Activated CD8-positive, alpha-beta T cell treated with anti-CD3 and anti-CD28 coated beads, Interleukin-2, amount 10 ng/mL, durations not matched to agents 7 days and 5 days (primary cell): ENCODE measurements around the gene FANCB. TPM values are rescaled to one million over a fixed set of nuclear protein-coding genes. Genes with fewer than 3 reads are reported as not detected.
A peak's percentile ranks its signal among the peaks of the same experiment; 100 is the strongest.

Experiments
- ATAC-seq: fragments of 150-1000 bp; cut with Tn5 transposase; one replicate; pipeline ENCODE4 v1.10.0; 2021; ENCODE audit warnings: moderate library complexity
- CTCF ChIA-PET: fragments of 350-600 bp; sonication (Branson Sonifier 250); formaldehyde crosslinking; loops from one replicate; lab custom pipeline; 2021; ENCODE audit warnings: antibody characterized with exemption; lab: Charles Lee
- POLR2A ChIA-PET: fragments of 350-600 bp; sonication (Branson Sonifier 250); formaldehyde crosslinking; loops from one replicate; lab custom pipeline; 2021; ENCODE audit warnings: antibody characterized with exemption; lab: Charles Lee
- DNase-seq: peaks from one replicate; pipeline ENCODE4 v3.0.0-alpha.2; 2020
- H3K27ac Mint-ChIP-seq: one replicate; pipeline ENCODE4 v1.8.0; 2021; ENCODE audit warnings: mild to moderate bottlenecking, mixed read lengths
- H3K27me3 Mint-ChIP-seq: one replicate; pipeline ENCODE4 v1.8.0; 2021; ENCODE audit warnings: low read depth, mixed read lengths
- H3K36me3 Mint-ChIP-seq: one replicate; pipeline ENCODE4 v1.8.0; 2021; ENCODE audit warnings: low read depth, mixed read lengths
- H3K4me1 Mint-ChIP-seq: one replicate; pipeline ENCODE4 v1.8.0; 2021; ENCODE audit warnings: low read depth, mixed read lengths
- H3K4me3 Mint-ChIP-seq: one replicate; pipeline ENCODE4 v1.8.0; 2021; ENCODE audit warnings: mild to moderate bottlenecking, mixed read lengths
- H3K9me3 Mint-ChIP-seq: one replicate; pipeline ENCODE4 v1.8.0; 2022; ENCODE audit warnings: mixed read lengths; ENCODE audit not compliant: insufficient read depth
- total RNA-seq, 2 experiments: library from RNA; stranded (reverse); gene quantifications; one replicate each; pipeline ENCODE4 v1.2.3, GENCODE V29; 2021

The FANCB gene
- total RNA-seq, 2 experiments from 2014 or later: 12.8 to 14.6 TPM

DNA sequence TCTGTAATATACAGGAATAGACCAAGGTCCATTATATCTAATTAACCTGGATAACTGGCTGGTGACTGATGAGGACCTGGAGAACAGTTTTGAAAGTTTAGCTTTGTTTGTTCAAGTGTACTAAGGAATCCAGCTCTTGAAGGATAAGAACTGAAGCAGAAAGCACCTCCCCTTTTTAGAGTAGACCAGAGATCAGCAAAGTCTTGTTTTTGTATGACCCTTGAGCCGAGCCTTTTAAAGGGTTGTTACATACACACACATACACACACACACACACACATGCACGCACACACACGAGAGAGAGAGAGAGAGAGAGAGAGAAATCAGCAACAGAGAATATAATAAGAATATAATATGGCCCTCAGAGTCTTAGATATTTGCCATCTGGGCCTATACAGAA is 13.4 kb upstream of the FANCB start:
- H3K27me3 Mint-ChIP-seq: no peaks in the 10 kb centered on the region
- CTCF ChIA-PET: interaction anchor here (0.7 kb wide), 1 partner anchor 10 kb away, joined by 3 read pairs; no protein-coding TSS in a partner anchor

DNA sequence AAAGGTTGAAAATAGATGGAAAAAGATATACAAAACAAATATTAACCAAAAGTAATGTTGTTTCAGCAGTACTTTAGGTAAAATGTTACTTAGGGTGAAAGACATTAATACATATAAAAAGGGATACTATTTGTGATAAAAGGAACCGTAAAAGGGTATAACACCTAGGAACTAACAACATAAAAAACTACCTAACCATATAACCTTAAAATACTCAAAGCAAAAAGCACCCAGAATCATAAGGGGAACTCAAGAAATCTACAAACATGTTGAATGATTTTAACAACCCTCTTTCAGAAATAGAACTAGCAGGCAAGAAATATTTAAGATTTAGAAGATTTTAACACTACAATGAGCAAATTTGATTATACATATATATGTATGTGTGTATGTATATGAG is 11.8 kb upstream of the FANCB start:
- H3K27ac Mint-ChIP-seq: no peak overlapping the region
- CTCF ChIA-PET: no interaction called here

More for the DNA sequence above, 13.4 kb upstream of the FANCB start:
- Mint-ChIP-seq H3K36me3 (peaks cover 5% of the 10 kb centered on the region), H3K4me3 (no peak overlapping the region), H3K4me1 (no peaks in the 10 kb centered on the region), H3K27ac (no peak overlapping the region), H3K9me3 (no peaks in the 10 kb centered on the region)
- POLR2A ChIA-PET: interaction anchor here (0.7 kb wide), 1 partner anchor 26 kb away, joined by 3 read pairs; no protein-coding TSS in a partner anchor
- no peak for ATAC-seq
- no peak for DNase-seq

DNA sequence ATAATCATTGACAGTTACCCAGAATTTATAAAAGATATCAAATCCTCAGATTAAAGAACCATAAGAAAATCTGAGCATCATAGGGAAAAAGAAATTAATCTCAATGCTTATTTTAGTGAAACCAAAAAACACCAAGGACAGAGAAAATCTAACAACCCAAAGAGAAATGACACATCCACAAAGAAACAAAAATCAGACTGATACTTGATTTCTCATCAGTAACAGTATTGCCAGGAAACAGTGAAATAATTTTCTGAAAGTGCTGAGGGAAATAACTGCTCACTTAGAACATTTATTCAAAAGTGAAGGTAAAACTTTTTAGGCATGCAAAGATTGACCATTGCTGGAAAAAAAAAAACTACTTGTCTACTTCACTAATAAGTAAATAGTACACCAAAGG is 11.0 kb upstream of the FANCB start:
- peaks cover 5% of the 10 kb centered on the region for H3K36me3 Mint-ChIP-seq
- ChIA-PET POLR2A (no interaction called here), CTCF (no interaction called here)
- H3K9me3 Mint-ChIP-seq: no peaks in the 10 kb centered on the region
- no peak overlapping the region for H3K4me3 Mint-ChIP-seq
- H3K4me1 Mint-ChIP-seq: no peaks in the 10 kb centered on the region
- H3K27me3 Mint-ChIP-seq: no peaks in the 10 kb centered on the region
- ATAC-seq (no peak), DNase-seq (no peak)
- H3K27ac Mint-ChIP-seq: no peak overlapping the region

More for the DNA sequence above, 11.8 kb upstream of the FANCB start:
- POLR2A ChIA-PET: no interaction called here
- DNase-seq: no peak
- Mint-ChIP-seq H3K27me3 (no peaks in the 10 kb centered on the region), H3K36me3 (peaks cover 5% of the 10 kb centered on the region), H3K4me3 (no peak overlapping the region), H3K9me3 (no peaks in the 10 kb centered on the region), H3K4me1 (no peaks in the 10 kb centered on the region)
- ATAC-seq: no peak

DNA sequence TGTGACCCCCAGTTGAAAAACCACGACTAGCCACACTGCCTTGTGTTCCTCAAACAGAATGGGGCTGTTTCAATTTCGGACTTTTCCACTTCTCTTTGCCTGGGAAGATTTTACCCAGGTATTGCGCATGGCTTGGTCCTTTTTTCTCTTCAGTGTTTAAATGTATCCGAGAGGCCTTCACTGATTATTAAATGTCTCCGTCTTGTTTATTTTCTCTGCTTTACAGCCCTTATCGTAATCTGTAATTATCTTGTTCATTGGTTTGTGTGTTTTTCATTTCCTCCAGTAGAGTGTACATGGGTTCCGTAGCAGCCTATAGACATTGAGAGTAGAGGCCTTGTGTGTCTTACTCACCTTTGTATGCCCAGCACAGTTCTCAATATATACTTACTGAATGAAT is 2.8 kb upstream of the FANCB start:
- H3K9me3 Mint-ChIP-seq: no peaks in the 10 kb centered on the region
- H3K4me1 Mint-ChIP-seq: peaks cover 23% of the 10 kb centered on the region
- peaks cover 13% of the 10 kb centered on the region for H3K36me3 Mint-ChIP-seq
- ATAC-seq: no peak
- no peak overlapping the region for H3K27ac Mint-ChIP-seq
- POLR2A ChIA-PET: no interaction called here
- H3K4me3 Mint-ChIP-seq: no peak overlapping the region
- H3K27me3 Mint-ChIP-seq: no peaks in the 10 kb centered on the region
- DNase-seq: no peak
- CTCF ChIA-PET: no interaction called here

DNA sequence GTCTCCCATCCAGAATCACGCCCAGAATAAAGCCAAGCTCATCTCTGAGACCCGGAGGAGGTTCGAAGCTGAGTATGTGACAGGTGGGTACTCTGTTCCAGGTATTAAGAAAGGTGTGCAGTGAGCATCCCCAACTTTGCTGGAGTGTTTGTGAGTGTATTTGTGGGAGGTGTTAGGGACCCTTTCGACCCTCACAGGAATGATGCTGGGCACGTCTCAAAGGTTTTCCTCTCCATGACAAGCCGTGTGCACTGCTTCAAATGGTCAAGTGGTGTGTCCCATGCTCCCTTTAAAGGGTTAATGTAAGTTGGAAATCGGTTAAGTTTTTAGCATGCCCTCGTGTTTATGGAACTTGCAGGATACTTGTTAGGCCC is 794 bp upstream of the FANCB start:
- H3K27ac Mint-ChIP-seq: peak overlapping the region; percentile 90
- ATAC-seq (no peak), DNase-seq (no peak)
- peaks cover 28% of the 10 kb centered on the region for H3K4me1 Mint-ChIP-seq
- H3K27me3 Mint-ChIP-seq: no peaks in the 10 kb centered on the region
- CTCF ChIA-PET: no interaction called here
- H3K9me3 Mint-ChIP-seq: no peaks in the 10 kb centered on the region
- H3K4me3 Mint-ChIP-seq: peak overlapping the region; percentile 83
- POLR2A ChIA-PET: interaction anchor here (1.0 kb wide), 1 partner anchor 22 kb away, joined by 3 read pairs; no protein-coding TSS in a partner anchor
- peaks cover 17% of the 10 kb centered on the region for H3K36me3 Mint-ChIP-seq

DNA sequence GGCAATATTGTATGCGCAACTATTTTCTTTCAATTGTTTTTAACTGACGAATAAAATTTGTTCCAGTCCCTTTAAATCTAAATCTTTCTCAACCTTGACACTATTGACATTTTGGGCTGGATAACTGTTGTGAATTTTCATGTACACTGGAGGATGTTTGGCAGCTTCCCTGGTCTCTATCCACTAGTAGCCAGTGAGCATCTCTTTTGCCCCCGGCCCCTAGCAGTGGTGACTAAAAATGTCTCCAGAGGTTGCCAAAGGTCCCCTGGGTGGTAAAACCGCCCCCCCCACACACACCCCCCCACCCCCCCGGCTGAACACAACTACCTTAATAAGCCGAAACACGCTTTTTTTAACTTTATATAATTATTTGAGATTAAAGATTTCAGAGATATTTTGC is 514 bp downstream of the FANCB start:
- Mint-ChIP-seq H3K27me3 (no peaks in the 10 kb centered on the region), H3K4me3 (peak overlapping the region; percentile 83), H3K27ac (peak overlapping the region; percentile 46), H3K36me3 (peaks cover 26% of the 10 kb centered on the region), H3K9me3 (no peaks in the 10 kb centered on the region), H3K4me1 (peaks cover 29% of the 10 kb centered on the region)
- DNase-seq (peak; percentile 20), ATAC-seq (no peak)
- POLR2A ChIA-PET: interaction anchor here (1.0 kb wide), 1 partner anchor 20 kb away, joined by 3 read pairs; no protein-coding TSS in a partner anchor
- CTCF ChIA-PET: no interaction called here

DNA sequence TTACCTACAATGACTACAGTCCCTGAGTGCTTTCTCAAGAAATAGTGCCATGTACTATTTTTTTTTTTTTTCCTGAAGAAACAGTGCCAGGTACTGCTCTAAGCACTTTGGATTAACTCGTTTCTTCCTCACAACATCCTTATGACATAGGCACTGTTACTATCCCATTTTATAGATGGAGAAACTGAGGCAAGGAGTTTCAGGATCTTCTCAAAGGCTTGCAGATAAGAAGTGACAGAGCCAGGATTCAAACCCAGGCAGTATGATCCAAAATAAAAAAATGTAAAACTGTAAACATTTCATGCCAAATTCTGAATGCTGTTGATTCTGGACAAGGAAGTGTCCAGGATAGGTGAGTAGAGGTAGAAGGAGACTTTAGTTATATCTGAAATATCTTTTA is 1.1 kb downstream of the FANCB start:
- ChIA-PET POLR2A (no interaction called here), CTCF (no interaction called here)
- Mint-ChIP-seq H3K27me3 (no peaks in the 10 kb centered on the region), H3K9me3 (peaks cover under 1% of the 10 kb centered on the region), H3K4me1 (peaks cover 31% of the 10 kb centered on the region), H3K4me3 (peak overlapping the region; percentile 83), H3K36me3 (peaks cover 28% of the 10 kb centered on the region), H3K27ac (peak overlapping the region; percentile 30)
- no peak for ATAC-seq
- no peak for DNase-seq

DNA sequence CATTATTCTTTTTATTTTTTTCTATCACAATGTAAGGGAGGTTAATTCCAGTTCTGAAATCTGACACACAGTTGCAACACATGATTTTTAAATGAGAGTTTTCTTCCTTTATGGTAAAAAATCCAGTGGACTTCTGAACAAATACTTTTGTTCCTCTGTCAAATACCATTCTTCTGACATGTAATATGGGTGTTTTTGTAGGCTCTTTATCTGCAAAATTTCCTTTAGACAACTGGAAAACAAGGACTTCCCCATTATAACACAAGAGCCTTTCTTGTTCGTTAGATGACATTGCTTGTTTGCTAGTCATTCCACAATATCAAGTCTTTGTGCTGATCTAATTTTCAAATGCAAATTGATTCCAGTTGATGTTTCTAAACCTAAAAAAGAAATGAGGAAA is 7.7 kb downstream of the FANCB start:
- CTCF ChIA-PET: no interaction called here
- DNase-seq: no peak
- ATAC-seq: no peak
- no peak overlapping the region for H3K27ac Mint-ChIP-seq
- POLR2A ChIA-PET: no interaction called here
- H3K36me3 Mint-ChIP-seq: peaks cover 32% of the 10 kb centered on the region
- H3K9me3 Mint-ChIP-seq: peaks cover 3% of the 10 kb centered on the region
- H3K27me3 Mint-ChIP-seq: no peaks in the 10 kb centered on the region
- H3K4me1 Mint-ChIP-seq: peaks cover 7% of the 10 kb centered on the region
- H3K4me3 Mint-ChIP-seq: no peak overlapping the region

DNA sequence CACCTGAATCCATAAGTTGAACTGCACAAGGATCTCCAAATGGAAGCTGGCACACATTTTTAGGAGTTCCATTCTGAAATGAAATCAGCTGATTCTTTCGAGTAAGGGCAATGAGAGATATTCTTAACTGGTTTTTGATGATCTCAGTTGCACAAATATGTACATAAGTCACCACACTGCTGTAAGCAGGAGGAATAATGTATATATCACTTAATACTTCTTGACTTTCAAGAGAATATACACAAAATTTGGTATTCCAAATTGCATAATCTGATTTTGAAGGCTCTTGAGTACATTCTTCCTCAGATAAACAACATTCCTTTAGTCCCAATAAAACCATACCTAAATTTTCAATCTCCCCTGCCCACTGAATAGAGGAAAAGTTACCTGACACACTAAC is 8.2 kb downstream of the FANCB start:
- ATAC-seq: no peak
- Mint-ChIP-seq H3K4me1 (peaks cover 6% of the 10 kb centered on the region), H3K27ac (no peak overlapping the region), H3K4me3 (no peak overlapping the region), H3K36me3 (peaks cover 32% of the 10 kb centered on the region), H3K9me3 (peaks cover 3% of the 10 kb centered on the region), H3K27me3 (no peaks in the 10 kb centered on the region)
- CTCF ChIA-PET: no interaction called here
- POLR2A ChIA-PET: no interaction called here
- DNase-seq: no peak

DNA sequence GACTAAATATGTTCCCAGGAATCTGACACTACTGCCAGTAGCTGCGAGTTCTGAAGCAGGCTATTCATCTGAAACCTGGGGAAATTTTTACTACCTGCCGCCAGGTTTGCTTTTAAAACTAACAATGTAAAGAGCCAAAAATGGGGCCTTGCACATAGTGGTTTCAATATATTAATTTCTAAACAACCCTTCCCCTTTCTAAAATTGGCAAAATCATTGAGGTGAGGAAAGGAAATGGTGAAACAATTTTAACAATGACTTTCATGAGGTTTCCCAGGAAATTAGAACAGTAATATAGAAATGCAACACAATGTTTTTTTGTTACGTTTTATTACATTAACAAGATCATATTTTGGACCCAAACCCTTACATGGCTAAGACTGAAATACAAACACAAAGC is 21.3 kb downstream of the FANCB start:
- no peaks in the 10 kb centered on the region for H3K27me3 Mint-ChIP-seq
- DNase-seq (no peak), ATAC-seq (no peak)
- H3K4me3 Mint-ChIP-seq: no peak overlapping the region
- H3K27ac Mint-ChIP-seq: no peak overlapping the region
- peaks cover 4% of the 10 kb centered on the region for H3K4me1 Mint-ChIP-seq
- ChIA-PET CTCF (no interaction called here), POLR2A (interaction anchor here (0.5 kb wide), 1 partner anchor 21 kb away, joined by 3 read pairs; the partner anchor contains the start of genes FANCB and MOSPD2)
- H3K9me3 Mint-ChIP-seq: no peaks in the 10 kb centered on the region
- peaks cover 8% of the 10 kb centered on the region for H3K36me3 Mint-ChIP-seq

DNA sequence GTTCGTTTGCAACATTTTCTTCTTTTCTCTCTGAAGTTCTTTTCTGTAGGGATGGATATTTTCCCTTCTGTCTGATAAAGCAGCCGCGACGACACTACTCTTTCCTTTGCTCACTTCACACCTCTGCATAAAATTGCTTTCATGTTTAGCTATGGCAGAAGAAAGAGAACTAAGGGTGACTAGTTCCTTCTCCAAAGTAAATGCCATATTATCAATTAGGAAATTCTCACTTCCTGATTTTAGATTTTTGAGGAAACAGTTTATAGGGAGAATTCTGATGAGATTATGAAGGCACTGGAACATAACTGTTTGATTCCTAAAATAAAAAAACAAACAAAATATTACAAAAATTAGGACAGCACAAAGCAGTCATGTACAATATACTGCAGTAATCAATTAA is 29.2 kb downstream of the FANCB start:
- Mint-ChIP-seq H3K4me1 (no peaks in the 10 kb centered on the region), H3K9me3 (no peaks in the 10 kb centered on the region), H3K4me3 (no peak overlapping the region), H3K27ac (no peak overlapping the region), H3K36me3 (peaks cover 24% of the 10 kb centered on the region), H3K27me3 (no peaks in the 10 kb centered on the region)
- DNase-seq: no peak
- no peak for ATAC-seq
- ChIA-PET CTCF (no interaction called here), POLR2A (no interaction called here)

DNA sequence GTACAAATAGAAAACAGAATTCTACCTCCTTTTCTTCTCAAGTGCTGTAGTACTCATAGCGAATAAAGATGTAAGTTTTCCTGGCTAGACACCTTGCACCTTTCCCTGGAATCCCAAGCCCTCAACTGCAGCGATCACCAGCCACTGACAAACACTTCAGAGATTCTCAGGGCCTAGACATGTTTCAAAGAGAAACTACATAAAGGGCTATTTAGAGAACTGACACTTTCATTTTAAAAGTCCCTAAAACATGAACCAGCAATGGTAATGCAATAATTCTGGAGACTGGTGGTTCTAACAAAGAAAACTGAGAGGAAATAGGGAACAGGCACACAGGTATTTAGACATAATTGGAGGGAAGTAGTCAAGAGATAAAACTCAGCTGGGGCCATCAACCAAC is 35.7 kb downstream of the FANCB start:
- Mint-ChIP-seq H3K4me3 (no peak overlapping the region), H3K27ac (no peak overlapping the region), H3K27me3 (no peaks in the 10 kb centered on the region), H3K36me3 (peaks cover 37% of the 10 kb centered on the region), H3K9me3 (no peaks in the 10 kb centered on the region), H3K4me1 (no peaks in the 10 kb centered on the region)
- ChIA-PET POLR2A (no interaction called here), CTCF (interaction anchor here (1.2 kb wide), 1 partner anchor 13 kb away, joined by 3 read pairs; no protein-coding TSS in a partner anchor)
- no peak for ATAC-seq
- DNase-seq: no peak

DNA sequence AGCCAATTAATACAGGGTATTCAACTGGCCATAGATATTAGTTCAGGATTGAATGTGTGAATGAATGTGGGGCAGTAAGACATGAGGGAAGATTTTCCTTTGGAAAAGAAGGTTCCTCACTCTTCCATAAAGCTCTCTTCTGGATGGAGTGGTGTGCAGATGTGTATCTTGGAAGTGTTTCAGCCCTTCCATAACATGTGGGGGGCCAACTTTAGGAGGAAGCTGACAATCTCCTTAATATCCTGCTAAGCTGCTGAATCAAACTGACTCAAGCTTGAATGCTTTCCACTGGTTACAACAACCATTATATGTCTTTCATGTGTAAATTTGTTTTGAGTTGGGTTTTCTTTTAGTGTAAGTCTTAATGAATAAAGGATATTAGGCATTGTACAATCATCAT is 40.3 kb downstream of the FANCB start:
- no peak for DNase-seq
- no peaks in the 10 kb centered on the region for H3K4me1 Mint-ChIP-seq
- no peaks in the 10 kb centered on the region for H3K9me3 Mint-ChIP-seq
- ATAC-seq: no peak
- H3K27ac Mint-ChIP-seq: no peak overlapping the region
- CTCF ChIA-PET: no interaction called here
- no peaks in the 10 kb centered on the region for H3K27me3 Mint-ChIP-seq
- no peak overlapping the region for H3K4me3 Mint-ChIP-seq
- peaks cover 32% of the 10 kb centered on the region for H3K36me3 Mint-ChIP-seq
- POLR2A ChIA-PET: no interaction called here
